Stomach (tissue), 9 donors: Measurements from ENCODE around the gene TBC1D5. TPM values are rescaled to one million over a fixed set of nuclear protein-coding genes. Genes with fewer than 3 reads are reported as not detected.
A peak's percentile ranks its signal among the peaks of the same experiment; 100 is the strongest.

ENCODE experiments used
- DNase-seq, 2 donors: peaks; one replicate each; pipeline versions ENCODE4 v3.0.0 to v3.0.0-alpha.2; 2013 to 2019
- H3K27ac ChIP-seq, 5 donors: fragments of 200-600 bp in 4 of 5; sonication (generic) in 4 of 5; one replicate each; pipeline ENCODE4 v1.5.1; 2013 to 2019; ENCODE audit warnings: mild to moderate bottlenecking in 1 of 5, moderate library complexity in 1 of 5
- H3K27me3 ChIP-seq, 3 donors: fragments of 200-600 bp; sonication (generic); one replicate each; pipeline ENCODE4 v1.5.1; 2017 to 2019; ENCODE audit warnings: mixed run types in 1 of 3
- H3K36me3 ChIP-seq, 4 donors: fragments of 200-600 bp; sonication (generic); 1 replicate in 3 of 4; 2 replicates in 1 of 4; pipeline ENCODE4 v1.5.1; 2016 to 2019
- H3K4me1 ChIP-seq, 4 donors: fragments of 200-600 bp; sonication (generic); one replicate each; pipeline ENCODE4 v1.5.1; 2016 to 2019
- H3K4me3 ChIP-seq, 4 donors: fragments of 200-600 bp; sonication (generic) in 3 of 4; one replicate each; pipeline ENCODE4 v1.5.1; 2016 to 2019; ENCODE audit warnings: mild to moderate bottlenecking in 1 of 4
- H3K9me3 ChIP-seq, 4 donors: fragments of 200-600 bp; sonication (generic); one replicate each; pipeline ENCODE4 v1.5.1; 2016 to 2019
- CTCF ChIP-seq, 7 experiments: fragments of 450-650 bp in 4 of 7; fragments of 200-600 bp in 3 of 7; sonication (generic) in 3 of 7; IDR thresholded peaks; one replicate each; pipeline ENCODE4 v1.5.1; 2016 to 2019; ENCODE audit warnings: antibody characterized with exemption in 7 of 7, control low read depth in 2 of 7, mild to moderate bottlenecking in 1 of 7
- EP300 ChIP-seq: sonication (generic); formaldehyde crosslinking; IDR thresholded peaks from one replicate; pipeline ENCODE4 v1.6.1; 2017; ENCODE audit warnings: antibody characterized with exemption
- POLR2A ChIP-seq, 4 donors: fragments of 450-650 bp; IDR thresholded peaks; one replicate each; pipeline ENCODE4 v1.6.1; 2016; ENCODE audit warnings: antibody characterized with exemption in 4 of 4, control low read depth in 2 of 4, mild to moderate bottlenecking in 1 of 4, moderate library complexity in 1 of 4
- POLR2AphosphoS5 ChIP-seq, 3 donors: sonication (generic); formaldehyde crosslinking; IDR thresholded peaks; one replicate each; pipeline ENCODE4 v1.6.1; 2016; ENCODE audit warnings: antibody characterized with exemption in 3 of 3
- WGBS, 5 donors: extraction: QIAGEN DNeasy Blood & Tissue Kit in 3 of 5; methylation state at CpG; one replicate each; pipeline versions ENCODE4 v1.1.5 to v1.1.7; 2013 to 2018; 5-methylcytosine and 5-hydroxymethylcytosine counted together
- intact Hi-C: fragments of 100-400 bp; cut with DNase I; formaldehyde crosslinking; loops from one replicate; pipeline ENCODE4 v1.15.1; 2023; ENCODE audit warnings: low total_unique reads
- polyA plus RNA-seq, 3 donors: library from polyadenylated mRNA; stranded (reverse); fragments of 200-250 nt; gene quantifications; one replicate each; pipeline ENCODE4 v1.2.3, GENCODE V29; 2013
- total RNA-seq, 5 donors: library from RNA; depleted of rRNA; stranded (reverse); fragments of >200 nt; gene quantifications; one replicate each; pipeline versions ENCODE4 v1.1.0 to v1.2.3, GENCODE V29; 2014 to 2016
- donor health status: healthy with polysubstance abuse.
- donor health status: Bipolar disorder and iron deficiency.
- donor health status: healthy.

Gene TBC1D5
- total and polyA plus RNA-seq, 8 donors = 4.7 to 75.1 (median 32.0) TPM

- intact Hi-C loops = loop anchor here (10.0 kb wide), 1 partner anchor 631 kb away; the partner anchor contains the start of gene DAZL
Observed at GRCh38 chr3:17235310-17235709, 507.1 kb downstream of the TBC1D5 start.

GRCh38 chr3:17234382-17234781 lies 508.0 kb downstream of the TBC1D5 start:
- intact Hi-C loops = loop anchor here (10.0 kb wide), 1 partner anchor 630 kb away; the partner anchor contains the start of gene DAZL
- Histone ChIP-seq H3K27me3 (no peaks in the 10 kb centered on the region), H3K9me3 (no peaks in the 10 kb centered on the region), H3K27ac (no peak overlapping the region), H3K36me3 (peaks cover 0 to 13% (median 8%) of the 10 kb centered on the region in 4 donors), H3K4me1 (peaks cover 0 to 23% (median 11%) of the 10 kb centered on the region in 4 donors), H3K4me3 (no peak overlapping the region)
- TF ChIP-seq POLR2AphosphoS5 (IDR thresholded peaks at IDR 0.05) (no peak), CTCF (IDR thresholded peaks at IDR 0.05) (no peak), POLR2A (IDR thresholded peaks at IDR 0.05) (no peak), EP300 (no peak)
- no peak for DNase-seq

More at GRCh38 chr3:17235310-17235709, 507.1 kb downstream of the TBC1D5 start:
- Histone ChIP-seq H3K4me1 (peaks cover 0 to 23% (median 11%) of the 10 kb centered on the region in 4 donors), H3K9me3 (no peaks in the 10 kb centered on the region), H3K4me3 (no peak overlapping the region), H3K36me3 (peaks cover 0 to 13% (median 8%) of the 10 kb centered on the region in 4 donors), H3K27me3 (no peaks in the 10 kb centered on the region), H3K27ac (no peak overlapping the region)
- DNase-seq = no peak
- no peak for TF ChIP-seq CTCF (IDR thresholded peaks at IDR 0.05)
- no peak for TF ChIP-seq EP300
- no peak for TF ChIP-seq POLR2AphosphoS5 (IDR thresholded peaks at IDR 0.05)
- no peak for TF ChIP-seq POLR2A (IDR thresholded peaks at IDR 0.05)

- 56 to 62% (median 59%) methylated on average over 3 of the region's 3 CpGs for WGBS, 5 donors
- Histone ChIP-seq H3K9me3 (no peaks in the 10 kb centered on the region), H3K4me1 (peaks cover 0 to 23% (median 11%) of the 10 kb centered on the region in 4 donors), H3K27me3 (no peaks in the 10 kb centered on the region), H3K27ac (no peak overlapping the region), H3K36me3 (peaks cover 0 to 13% (median 8%) of the 10 kb centered on the region in 4 donors), H3K4me3 (no peak overlapping the region)
- TF ChIP-seq CTCF (IDR thresholded peaks at IDR 0.05) = peak in 5 of 7 experiments; percentile 28 to 66 (median 56)
- no peak for TF ChIP-seq POLR2AphosphoS5 (IDR thresholded peaks at IDR 0.05)
- DNase-seq = peak in 1 of 2 donors; percentile 75
- intact Hi-C loops = loop anchor here (10.0 kb wide), 1 partner anchor 629 kb away; the partner anchor contains the start of gene DAZL
Observed at GRCh38 chr3:17233398-17233800, 509.0 kb downstream of the TBC1D5 start.

GRCh38 chr3:17232442-17232841 lies 510.0 kb downstream of the TBC1D5 start:
- no peak for DNase-seq
- Histone ChIP-seq H3K9me3 (no peaks in the 10 kb centered on the region), H3K27me3 (no peaks in the 10 kb centered on the region), H3K36me3 (peaks cover 0 to 5% (median 2%) of the 10 kb centered on the region in 4 donors), H3K4me3 (no peak overlapping the region), H3K27ac (no peak overlapping the region), H3K4me1 (peaks cover 0 to 23% (median 11%) of the 10 kb centered on the region in 4 donors)
- no peak for TF ChIP-seq POLR2AphosphoS5 (IDR thresholded peaks at IDR 0.05)
- no peak for TF ChIP-seq CTCF (IDR thresholded peaks at IDR 0.05)
- TF ChIP-seq EP300 = no peak
- TF ChIP-seq POLR2A (IDR thresholded peaks at IDR 0.05) = no peak
- intact Hi-C loops = loop anchor here (10.0 kb wide), 1 partner anchor 628 kb away; the partner anchor contains the start of gene DAZL
